GM18907 (cell line): Measurements from ENCODE around the gene PMEPA1.
A peak's percentile ranks its signal among the peaks of the same experiment; 100 is the strongest.

Experiments
- ATAC-seq: cut with Tn5 transposase; IDR thresholded peaks from one replicate; pipeline ENCODE4 v1.9.1; 2021; ENCODE audit warnings: mild to moderate bottlenecking, moderate library complexity; ENCODE audit not compliant: unreplicated experiment

The PMEPA1 gene

GRCh38 chr20:57680131-57680716, 29.6 kb downstream of the PMEPA1 start:
- ATAC-seq: peak; percentile 64

DNA sequence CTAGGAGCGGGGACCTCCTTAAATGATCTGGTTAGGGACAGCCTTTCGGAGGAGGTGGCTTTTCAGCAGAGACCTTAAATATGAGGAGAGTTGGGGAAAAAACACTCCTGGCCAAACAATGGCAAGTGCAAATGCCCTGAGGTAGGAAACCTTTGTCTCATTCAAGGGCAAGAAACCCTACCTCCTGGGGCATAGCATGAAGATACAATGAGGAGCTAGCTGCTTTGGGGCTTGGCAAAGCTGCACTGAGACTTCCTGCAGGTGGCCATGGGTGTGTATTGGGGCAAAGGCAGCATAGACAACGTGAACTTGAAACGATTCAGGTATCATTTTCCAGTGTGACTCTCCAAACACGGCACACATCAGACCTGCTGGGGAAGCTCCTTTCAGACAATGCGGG, 30.7 kb downstream of the PMEPA1 start:
- no peak for ATAC-seq

DNA sequence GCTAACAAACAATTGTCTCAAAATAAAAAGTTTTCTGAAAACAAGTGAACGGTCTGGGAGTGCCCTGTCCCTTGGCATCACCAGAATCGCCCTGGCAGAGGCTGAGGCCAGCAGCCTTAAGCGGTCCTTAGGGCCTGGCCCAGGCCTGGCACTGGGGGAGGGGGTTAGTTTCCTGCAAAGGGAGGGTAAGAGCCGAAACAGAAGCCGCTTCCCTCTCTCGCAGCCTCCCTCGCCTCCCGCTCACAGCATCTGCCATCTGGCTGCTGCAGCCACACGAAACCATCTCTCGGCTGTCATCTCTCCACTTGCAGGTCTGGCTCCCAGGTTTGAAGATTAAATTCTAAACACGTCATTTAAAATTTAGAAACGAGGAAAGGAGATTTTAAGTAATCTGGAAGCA, 31.5 kb downstream of the PMEPA1 start:
- ATAC-seq: no peak

- ATAC-seq: no peak
Measured at GRCh38 chr20:57677584-57677982, 32.2 kb downstream of the PMEPA1 start.

DNA sequence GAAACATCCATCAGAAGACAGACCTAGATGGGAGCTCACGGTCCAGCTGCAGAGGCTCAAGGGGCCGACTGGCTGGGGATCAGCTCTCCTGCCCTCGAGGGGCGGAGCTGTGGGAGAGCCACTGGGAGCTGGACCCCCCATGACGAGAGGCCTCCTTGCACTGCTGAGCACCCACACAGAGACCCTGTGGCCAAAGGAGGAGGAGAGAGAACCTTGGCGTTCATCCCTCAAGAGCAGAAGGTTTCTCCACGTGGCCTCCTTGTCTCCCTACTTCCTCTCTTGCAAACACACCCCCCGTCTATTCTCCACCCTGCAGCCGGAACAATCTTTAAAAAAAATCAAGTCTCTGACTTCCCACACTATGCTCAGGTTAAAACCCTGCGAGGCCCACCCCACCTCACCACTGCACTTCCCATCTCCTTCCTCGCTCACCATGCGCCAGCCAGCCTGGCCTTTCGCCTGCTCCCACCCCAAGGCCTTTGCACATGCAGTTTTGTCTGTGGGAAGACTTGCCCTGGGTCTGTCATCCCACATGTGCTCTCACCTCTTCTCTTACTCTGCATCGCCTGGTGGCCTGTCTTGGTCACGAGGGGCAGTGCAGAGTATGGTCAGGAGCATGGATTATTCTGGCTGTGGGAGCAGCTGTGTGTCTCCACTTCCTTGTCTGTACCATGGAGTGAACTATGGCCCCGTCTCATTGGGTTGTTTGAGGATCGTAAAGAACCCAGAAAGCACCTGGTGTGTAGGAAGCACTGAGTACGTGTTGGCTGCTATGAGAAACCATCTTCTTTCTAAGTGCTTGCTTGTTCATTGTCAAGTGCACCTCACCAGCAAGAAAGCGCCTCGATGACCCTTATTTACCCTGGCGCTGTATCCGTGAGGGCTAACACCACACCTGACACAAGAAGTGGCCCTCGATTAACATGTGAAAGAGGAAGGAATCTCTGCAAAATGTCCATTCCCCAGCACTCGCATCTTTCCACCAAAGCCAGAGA, 32.9 kb downstream of the PMEPA1 start:
- ATAC-seq: no peak

- ATAC-seq: no peak
Measured at GRCh38 chr20:57675773-57676172, 34.0 kb downstream of the PMEPA1 start.

DNA sequence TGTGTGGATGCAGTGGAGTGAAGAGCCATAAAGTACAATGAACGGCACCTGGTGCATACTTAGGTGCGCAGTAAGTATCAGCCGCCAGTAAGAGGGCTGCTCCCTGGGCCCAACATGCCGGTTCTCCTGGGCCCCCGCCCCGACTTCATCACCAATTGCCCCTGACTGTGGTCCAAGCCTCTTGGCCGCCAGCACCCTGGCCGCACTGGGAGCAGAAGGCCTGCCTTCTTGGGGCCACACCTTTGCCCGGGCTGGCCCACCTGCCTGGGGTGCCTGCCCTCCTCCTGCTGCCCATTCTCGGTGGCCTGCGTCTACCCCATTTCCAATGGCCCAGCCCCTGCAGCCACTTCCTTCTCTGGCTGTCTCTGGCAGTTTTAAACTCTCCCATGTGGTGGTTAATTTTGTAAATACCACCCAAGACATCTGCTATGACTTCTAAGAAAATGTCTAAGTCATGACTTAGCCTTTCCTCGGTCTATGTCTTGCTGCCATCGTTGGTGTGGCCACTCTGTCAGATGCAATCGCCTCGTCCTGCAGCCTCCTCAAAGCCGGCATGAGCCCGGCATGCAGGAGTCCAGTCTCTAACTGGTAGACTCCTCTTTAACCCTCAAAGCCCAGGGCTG, 36.8 kb downstream of the PMEPA1 start:
- no peak for ATAC-seq

- no peak for ATAC-seq
Measured at GRCh38 chr20:57672164-57672563, 37.7 kb downstream of the PMEPA1 start.

DNA sequence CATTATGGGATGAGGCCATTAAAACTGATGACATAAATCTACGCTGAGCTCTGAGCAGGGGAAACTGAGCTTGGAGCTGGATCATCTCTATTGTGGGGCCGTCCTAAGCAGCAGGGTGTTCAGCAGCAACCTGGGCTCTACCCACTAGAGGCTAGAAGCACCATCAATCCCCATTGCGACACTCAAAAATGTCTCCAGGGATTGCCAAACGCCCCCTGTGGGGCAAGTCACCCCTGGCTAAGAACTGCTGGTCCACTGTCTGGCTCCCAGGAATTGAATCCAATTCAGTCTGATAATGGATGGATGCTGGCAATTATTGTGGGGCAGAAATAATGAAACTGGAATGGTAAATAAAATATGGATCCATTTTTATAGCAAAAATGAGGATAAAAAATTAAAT, 38.2 kb downstream of the PMEPA1 start:
- ATAC-seq: no peak

GRCh38 chr20:57671072-57671391, 38.8 kb downstream of the PMEPA1 start:
- ATAC-seq: no peak

DNA sequence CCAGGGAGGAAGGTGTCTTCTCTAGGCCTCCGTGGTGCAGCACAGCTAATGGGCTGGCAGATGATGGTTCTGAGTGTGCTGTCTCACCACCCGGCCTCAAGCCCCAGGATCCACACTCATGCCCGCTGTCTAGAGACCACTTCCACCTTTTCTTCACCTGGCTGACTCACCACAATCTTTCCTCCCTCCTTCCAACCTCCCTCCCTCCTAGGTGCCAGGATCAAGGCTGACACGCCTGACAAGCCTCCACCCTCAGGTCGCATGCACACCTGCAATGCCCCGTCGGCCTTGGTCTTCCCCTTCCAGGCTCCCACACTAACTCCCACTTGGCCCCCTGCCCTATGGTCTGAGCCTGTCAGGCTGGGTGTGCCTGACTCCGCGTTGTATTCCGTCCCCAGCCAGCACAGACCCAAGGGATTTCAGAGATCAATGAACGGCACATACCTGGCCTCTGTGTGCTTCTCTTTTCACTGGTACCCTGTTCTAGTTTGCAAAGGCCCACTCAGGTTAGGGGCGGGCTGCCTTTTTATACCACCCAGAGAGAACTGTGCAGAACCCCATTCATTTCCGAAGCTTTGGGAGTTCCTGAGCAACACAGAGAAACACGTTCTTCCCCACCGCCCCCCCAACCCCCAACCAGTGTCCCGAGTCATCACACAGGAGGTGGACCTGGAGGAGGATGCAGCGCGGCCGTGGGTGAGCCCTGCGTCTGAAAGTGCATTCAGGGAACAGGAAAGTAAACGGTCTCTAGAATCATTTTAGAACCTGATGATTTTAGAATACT, 39.3 kb downstream of the PMEPA1 start:
- ATAC-seq: no peak

- no peak for ATAC-seq
Measured at GRCh38 chr20:57669632-57670031, 40.2 kb downstream of the PMEPA1 start.

- ATAC-seq: no peak
Measured at GRCh38 chr20:57667924-57668782, 41.7 kb downstream of the PMEPA1 start.

DNA sequence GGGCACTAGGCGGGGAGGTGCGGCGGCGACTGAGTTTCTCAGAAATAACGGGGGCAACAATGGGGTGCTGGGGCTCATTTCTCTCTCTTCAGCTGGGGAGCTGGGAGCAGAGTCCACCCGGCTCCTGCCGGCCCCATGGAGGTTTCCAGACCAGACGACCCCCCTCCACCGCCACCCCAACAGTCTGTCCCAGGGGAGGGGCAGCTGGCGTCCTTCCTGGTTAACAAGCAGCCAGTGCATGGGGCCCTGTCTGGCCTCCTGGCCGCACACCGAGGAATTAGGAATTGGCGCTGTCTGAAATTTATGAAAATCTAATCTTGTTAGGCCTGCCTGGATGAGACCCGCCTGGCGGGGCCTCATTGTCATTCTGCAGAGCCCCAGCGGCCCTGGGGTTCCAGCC, 42.4 kb downstream of the PMEPA1 start:
- ATAC-seq: no peak

- ATAC-seq: no peak
Measured at GRCh38 chr20:57666834-57667157, 43.0 kb downstream of the PMEPA1 start.

DNA sequence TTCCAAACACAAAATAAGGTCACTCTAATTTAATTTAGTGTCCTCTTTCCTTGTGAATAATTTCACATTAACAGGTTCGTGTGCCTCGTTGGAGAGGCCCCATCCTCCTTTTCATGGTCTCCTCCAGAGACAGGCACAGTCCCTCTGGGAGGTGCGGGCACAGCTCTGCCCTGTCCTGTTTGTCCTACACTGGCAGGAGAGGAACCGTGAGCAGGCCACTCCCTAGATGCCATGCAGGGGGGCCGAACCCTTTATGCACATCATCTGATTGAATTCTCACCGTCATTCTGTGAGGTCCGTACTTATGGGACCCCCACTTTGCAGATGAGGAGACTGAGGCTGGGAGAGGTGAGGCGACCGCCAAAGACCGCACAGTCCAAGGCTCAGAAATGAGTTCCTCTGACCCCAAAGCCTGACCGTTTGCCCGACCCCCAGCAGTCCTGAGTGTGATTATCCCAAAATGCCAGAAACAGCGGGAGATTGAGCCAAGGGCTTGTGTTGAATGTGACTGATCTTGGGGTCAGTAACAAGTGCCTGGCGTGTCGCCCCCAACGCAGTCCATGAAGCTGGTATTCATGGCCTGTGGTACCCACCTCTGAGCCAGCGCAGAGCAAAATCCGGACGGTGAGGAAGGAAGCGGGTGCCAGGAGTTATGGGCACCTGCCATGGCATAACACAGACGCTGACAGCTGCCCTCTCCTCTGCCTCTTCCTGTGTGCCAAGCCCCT, 43.5 kb downstream of the PMEPA1 start:
- ATAC-seq: no peak

- no peak for ATAC-seq
Measured at GRCh38 chr20:57665589-57665971, 44.2 kb downstream of the PMEPA1 start.

- no peak for ATAC-seq
Measured at GRCh38 chr20:57664924-57665588, 44.8 kb downstream of the PMEPA1 start.

- no peak for ATAC-seq
Measured at GRCh38 chr20:57664476-57664875, 45.3 kb downstream of the PMEPA1 start.
